Parathyroid adenoma (tissue), 2 donors: ENCODE data around the gene FBXL20.
"Not testable (repeated sequence)": the region's sequence is repeated elsewhere in the genome, so short reads cannot be mapped to it uniquely, and the experiment has no call there.

Source experiments
- H2AFZ ChIP-seq: fragments of 300-600 bp; sonication (generic); one replicate; pipeline ENCODE4 v1.7.0; 2017; ENCODE audit warnings: antibody characterized with exemption, mild to moderate bottlenecking
- H3K27ac ChIP-seq: fragments of 300-600 bp; sonication (generic); one replicate; pipeline ENCODE4 v1.7.0; 2017
- H3K27me3 ChIP-seq: fragments of 300-600 bp; sonication (generic); one replicate; pipeline ENCODE4 v1.7.0; 2017; ENCODE audit warnings: low read length; ENCODE audit not compliant: control insufficient read depth, insufficient read depth
- H3K36me3 ChIP-seq: fragments of 300-600 bp; sonication (generic); one replicate; pipeline ENCODE4 v1.7.0; 2017; ENCODE audit warnings: low read length; ENCODE audit not compliant: control insufficient read depth, insufficient read depth
- H3K4me1 ChIP-seq: fragments of 300-600 bp; sonication (generic); one replicate; pipeline ENCODE4 v1.7.0; 2017; ENCODE audit warnings: control low read depth
- H3K4me2 ChIP-seq: fragments of 300-600 bp; sonication (generic); one replicate; pipeline ENCODE4 v1.7.0; 2017; ENCODE audit warnings: low read length
- H3K4me3 ChIP-seq: fragments of 300-600 bp; sonication (generic); one replicate; pipeline ENCODE4 v1.7.0; 2017; ENCODE audit warnings: low read depth, low read length
- H3K79me2 ChIP-seq: fragments of 300-600 bp; sonication (generic); one replicate; pipeline ENCODE4 v1.7.0; 2017; ENCODE audit warnings: control low read depth
- H3K9ac ChIP-seq: fragments of 300-600 bp; sonication (generic); one replicate; pipeline ENCODE4 v1.7.0; 2017; ENCODE audit warnings: mild to moderate bottlenecking
- H3K9me3 ChIP-seq: fragments of 300-600 bp; sonication (generic); one replicate; pipeline ENCODE4 v1.7.0; 2017; ENCODE audit warnings: low read length; ENCODE audit not compliant: control insufficient read depth
- TF ChIP-seq, protein P1 (sequence below): fragments of 300-600 bp; sonication (generic); IDR thresholded peaks from one replicate; pipeline ENCODE4 v1.7.0; 2017; ENCODE audit warnings: antibody characterized with exemption, mild to moderate bottlenecking
- donor health status: primary hyperparathyroidism.

Gene FBXL20

DNA sequence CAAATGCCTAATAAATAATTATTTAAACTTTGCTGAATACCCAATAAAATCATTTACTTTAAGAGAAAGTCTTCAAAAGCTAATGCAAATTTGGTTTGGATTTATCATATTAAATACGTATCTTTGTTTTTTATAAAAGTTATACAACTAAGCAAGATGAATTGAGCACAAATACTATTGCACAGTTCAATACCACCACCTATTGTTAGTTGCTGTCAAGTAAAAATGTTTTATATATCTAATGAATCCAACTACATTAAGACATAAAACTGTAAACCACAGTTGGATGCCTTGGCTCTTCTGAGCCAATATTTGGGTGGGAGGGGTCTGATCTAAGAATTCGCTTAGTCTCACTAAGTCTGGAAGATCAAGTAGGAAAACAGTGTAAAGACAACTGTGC lies 7.7 kb downstream of the FBXL20 start:
- Histone ChIP-seq H3K9ac (no peak overlapping the region), H3K4me3 (no peak overlapping the region), H3K79me2 (peaks cover 63% of the 10 kb centered on the region), H3K36me3 (no peaks in the 10 kb centered on the region), H3K9me3 (no peaks in the 10 kb centered on the region), H3K27ac (no peak overlapping the region), H3K27me3 (no peaks in the 10 kb centered on the region), H2AFZ (no peak overlapping the region), H3K4me1 (no peaks in the 10 kb centered on the region), H3K4me2 (no peak overlapping the region)
- TF ChIP-seq, protein P1, sequence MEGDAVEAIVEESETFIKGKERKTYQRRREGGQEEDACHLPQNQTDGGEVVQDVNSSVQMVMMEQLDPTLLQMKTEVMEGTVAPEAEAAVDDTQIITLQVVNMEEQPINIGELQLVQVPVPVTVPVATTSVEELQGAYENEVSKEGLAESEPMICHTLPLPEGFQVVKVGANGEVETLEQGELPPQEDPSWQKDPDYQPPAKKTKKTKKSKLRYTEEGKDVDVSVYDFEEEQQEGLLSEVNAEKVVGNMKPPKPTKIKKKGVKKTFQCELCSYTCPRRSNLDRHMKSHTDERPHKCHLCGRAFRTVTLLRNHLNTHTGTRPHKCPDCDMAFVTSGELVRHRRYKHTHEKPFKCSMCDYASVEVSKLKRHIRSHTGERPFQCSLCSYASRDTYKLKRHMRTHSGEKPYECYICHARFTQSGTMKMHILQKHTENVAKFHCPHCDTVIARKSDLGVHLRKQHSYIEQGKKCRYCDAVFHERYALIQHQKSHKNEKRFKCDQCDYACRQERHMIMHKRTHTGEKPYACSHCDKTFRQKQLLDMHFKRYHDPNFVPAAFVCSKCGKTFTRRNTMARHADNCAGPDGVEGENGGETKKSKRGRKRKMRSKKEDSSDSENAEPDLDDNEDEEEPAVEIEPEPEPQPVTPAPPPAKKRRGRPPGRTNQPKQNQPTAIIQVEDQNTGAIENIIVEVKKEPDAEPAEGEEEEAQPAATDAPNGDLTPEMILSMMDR, result no peak

DNA sequence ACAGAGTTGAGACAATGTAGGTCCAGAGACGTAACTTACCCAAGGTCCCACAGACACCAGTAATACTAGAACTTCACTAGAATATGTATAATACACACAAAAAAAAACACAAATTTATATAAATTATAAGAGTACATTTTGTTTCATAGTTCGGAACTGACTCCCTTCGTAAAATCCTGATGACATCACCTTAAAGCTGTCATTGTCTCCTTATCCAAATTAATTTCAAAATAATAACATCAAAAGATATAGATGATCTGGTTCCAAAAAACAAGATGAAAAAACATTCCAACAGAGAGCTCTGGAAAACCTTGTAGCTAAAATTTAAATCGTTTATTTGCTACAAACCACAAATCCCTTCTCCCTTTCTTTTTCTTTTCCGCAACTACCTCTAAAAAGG lies 10.0 kb downstream of the FBXL20 start:
- Histone ChIP-seq H3K36me3 (no peaks in the 10 kb centered on the region), H2AFZ (no peak overlapping the region), H3K27ac (no peak overlapping the region), H3K9ac (no peak overlapping the region), H3K4me1 (no peaks in the 10 kb centered on the region), H3K79me2 (peaks cover 58% of the 10 kb centered on the region), H3K27me3 (no peaks in the 10 kb centered on the region), H3K4me3 (no peak overlapping the region), H3K4me2 (no peak overlapping the region), H3K9me3 (no peaks in the 10 kb centered on the region)
- TF ChIP-seq, protein P1, result no peak

DNA sequence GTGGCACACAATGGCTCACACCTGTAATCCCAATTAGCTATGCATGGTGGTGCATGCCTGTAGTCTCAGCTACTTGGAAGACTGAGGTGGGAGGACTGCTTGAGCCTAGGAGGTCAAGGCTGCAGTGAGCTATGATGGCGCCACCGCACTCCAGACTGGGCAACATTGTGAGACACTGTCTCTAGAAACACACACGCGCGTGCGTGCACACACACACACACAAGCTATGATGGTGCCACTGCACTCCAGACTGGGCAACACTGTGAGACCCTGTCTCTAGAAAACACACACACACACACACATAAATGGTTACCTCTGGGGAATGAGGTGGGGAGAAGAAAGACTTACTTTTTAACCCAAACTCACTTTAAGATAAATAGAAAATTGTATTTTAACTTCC lies 16.4 kb downstream of the FBXL20 start:
- Histone ChIP-seq H3K36me3 (no peaks in the 10 kb centered on the region), H3K9ac (no peak overlapping the region), H3K27me3 (no peaks in the 10 kb centered on the region), H2AFZ (no peak overlapping the region), H3K4me3 (no peak overlapping the region), H3K4me2 (no peak overlapping the region), H3K79me2 (peaks cover 57% of the 10 kb centered on the region), H3K4me1 (peaks cover 2% of the 10 kb centered on the region), H3K27ac (no peak overlapping the region), H3K9me3 (no peaks in the 10 kb centered on the region)
- TF ChIP-seq, protein P1, result no peak

DNA sequence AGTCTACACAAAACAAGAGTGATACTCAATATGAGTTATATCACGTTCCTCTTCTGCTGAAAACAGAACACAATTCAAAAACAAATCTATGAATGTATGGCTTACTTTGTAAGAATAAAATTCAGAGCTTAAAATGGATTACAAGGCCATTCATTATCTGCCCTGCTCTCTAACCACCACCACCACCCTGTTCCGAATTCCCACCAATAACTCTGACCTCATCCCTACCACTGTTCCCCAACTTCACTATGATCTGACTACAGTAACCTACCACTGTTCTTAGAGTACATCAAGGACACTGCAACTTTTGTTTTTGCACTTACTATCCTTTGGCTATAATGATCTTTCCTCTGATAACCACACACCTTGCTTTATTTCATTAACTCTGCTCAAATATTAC lies 21.3 kb downstream of the FBXL20 start:
- Histone ChIP-seq H3K4me1 (peaks cover 2% of the 10 kb centered on the region), H3K4me3 (no peak overlapping the region), H3K9me3 (no peaks in the 10 kb centered on the region), H3K27me3 (no peaks in the 10 kb centered on the region), H3K9ac (no peak overlapping the region), H3K27ac (no peak overlapping the region), H2AFZ (no peak overlapping the region), H3K4me2 (no peak overlapping the region), H3K36me3 (no peaks in the 10 kb centered on the region), H3K79me2 (peaks cover 49% of the 10 kb centered on the region)
- TF ChIP-seq, protein P1, result no peak

DNA sequence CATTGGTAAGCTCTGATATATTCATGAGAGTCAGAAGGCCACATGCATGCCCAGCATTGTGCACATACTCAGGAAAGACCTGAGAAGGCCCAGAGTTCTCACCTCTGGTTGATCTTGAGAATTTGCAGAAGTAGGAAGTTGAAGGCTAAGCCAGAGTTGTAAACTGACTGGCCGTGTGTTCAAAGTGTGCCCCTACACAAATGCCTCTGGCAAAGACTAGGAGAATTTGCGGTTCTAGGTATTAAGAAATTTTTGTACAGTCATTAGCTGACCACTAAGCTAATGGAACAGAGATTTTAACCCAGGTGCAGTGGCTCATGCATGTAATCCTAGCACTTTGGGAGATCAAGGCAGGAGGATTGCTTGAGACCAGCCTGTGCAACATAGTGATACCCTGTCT lies 25.0 kb downstream of the FBXL20 start:
- TF ChIP-seq, protein P1, result no peak

DNA sequence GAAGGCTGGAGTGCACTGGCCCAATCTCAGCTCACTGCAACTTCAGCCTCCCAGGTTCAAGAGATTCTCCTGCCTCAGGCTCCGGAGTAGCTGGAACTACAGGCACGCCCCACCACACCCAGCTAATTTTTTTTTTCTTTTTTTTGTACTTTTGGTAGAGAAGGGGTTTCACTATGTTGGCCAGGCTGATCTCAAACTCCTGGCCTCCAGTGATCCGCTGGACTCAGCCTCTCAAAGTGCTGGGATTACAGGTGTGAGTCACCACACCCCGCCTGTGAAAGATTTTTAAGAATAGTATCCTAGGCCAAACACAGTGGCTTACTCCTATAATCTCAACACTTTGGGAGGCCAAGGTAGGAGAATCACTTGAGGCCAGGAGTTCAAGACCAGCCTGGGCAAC lies 33.6 kb downstream of the FBXL20 start:
- not testable (repeated sequence) for H3K36me3 ChIP-seq, H3K4me1 ChIP-seq, H3K27ac ChIP-seq, H3K9ac ChIP-seq, H3K27me3 ChIP-seq, H3K4me3 ChIP-seq, H3K9me3 ChIP-seq, H2AFZ ChIP-seq, H3K4me2 ChIP-seq
- peaks cover 47% of the 10 kb centered on the region for H3K79me2 ChIP-seq

More for the DNA sequence above, 25.0 kb downstream of the FBXL20 start:
- Histone ChIP-seq H3K9me3 (no peaks in the 10 kb centered on the region), H3K79me2 (peaks cover 45% of the 10 kb centered on the region), H3K9ac (no peak overlapping the region), H3K36me3 (no peaks in the 10 kb centered on the region), H3K4me2 (no peak overlapping the region), H3K4me3 (no peak overlapping the region), H3K27ac (no peak overlapping the region), H2AFZ (no peak overlapping the region), H3K27me3 (no peaks in the 10 kb centered on the region), H3K4me1 (peaks cover 5% of the 10 kb centered on the region)
